Stimulated activated CD8-positive, alpha-beta memory T cell treated with anti-CD3 and anti-CD28 coated beads, Interleukin-12 subunit alpha, Interleukin-12 subunit beta, amount 100 ng/mL, for 24 hours (primary cell): ENCODE measurements around the gene KRTAP5-4.
"Not testable (repeated sequence)": the region's sequence is repeated elsewhere in the genome, so short reads cannot be mapped to it uniquely, and the experiment has no call there.

Experiments used
- DNase-seq: peaks from one replicate; pipeline ENCODE4 v3.0.0-alpha.2; 2020; ENCODE audit errors: extremely low read depth

KRTAP5-4 gene

DNA sequence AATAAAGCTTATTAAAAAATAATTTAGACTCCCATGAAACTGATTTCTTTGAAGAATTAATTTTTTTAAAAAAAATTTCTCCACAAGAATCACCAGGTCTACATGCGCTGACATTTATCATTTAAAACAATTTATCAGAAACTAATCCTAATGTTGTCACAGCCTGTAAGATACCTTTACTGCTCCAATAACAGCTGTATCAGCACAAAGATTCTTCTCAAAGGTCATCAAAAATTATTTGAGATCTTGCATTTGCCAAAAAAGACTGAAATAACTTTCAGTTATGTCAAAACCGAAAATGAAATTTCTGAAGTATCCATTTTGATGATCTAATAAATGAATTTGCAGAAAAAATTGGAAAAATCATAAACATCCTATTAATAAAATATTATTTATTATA is 15.7 kb upstream of the KRTAP5-4 start:
- DNase-seq, result no peak

DNA sequence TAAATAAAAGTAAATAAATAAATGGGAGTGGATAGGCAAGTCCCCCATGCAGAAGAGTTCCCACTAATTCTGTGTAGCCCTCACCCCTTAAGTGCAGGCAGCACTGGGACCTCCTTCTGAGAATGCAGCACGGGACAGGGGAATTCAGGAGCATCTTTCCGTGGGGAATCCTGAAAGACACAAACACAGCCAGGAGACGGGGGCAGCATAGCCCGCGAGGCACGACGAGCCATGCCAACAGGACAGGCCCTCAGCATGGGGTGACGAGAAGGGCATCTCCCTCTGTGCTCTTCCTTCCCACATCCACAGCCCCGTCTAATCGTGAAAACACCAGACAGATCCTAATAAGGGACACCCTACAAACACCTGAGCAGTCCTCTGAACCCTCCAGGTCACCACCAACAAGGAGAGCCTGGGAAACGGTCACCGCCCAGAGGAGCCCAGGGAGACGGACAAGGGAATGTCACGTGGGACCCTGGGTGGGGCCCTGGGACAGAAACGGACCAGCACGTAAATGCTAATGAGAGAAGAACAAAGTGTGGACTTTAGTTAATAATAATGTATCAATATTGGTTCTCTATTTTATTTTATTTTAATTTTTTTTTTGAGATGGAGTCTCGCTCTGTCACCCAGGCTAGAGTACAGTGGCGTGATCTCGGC is 14.5 kb upstream of the KRTAP5-4 start:
- DNase-seq, result no peak

DNA sequence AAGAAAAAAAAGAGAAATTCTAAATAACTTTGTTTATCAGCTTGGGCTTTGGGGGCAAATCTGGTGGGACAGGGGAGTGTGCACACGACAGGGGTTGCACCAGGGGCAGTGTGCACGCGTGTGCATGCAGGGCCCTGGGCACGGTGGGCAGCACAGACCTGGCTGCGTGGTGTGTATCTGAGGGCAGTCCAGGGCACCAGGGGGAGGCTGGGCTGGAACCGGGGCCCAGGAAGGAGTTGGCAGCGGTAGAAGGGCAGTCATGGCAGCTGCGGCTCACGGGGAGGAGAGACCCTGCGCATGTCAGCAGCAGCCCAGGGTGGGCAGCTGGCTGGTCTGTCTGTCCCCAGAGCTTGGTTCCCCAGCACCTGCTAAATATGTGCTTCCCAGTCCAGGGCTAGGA is 11.9 kb upstream of the KRTAP5-4 start:
- DNase-seq, result no peak

DNA sequence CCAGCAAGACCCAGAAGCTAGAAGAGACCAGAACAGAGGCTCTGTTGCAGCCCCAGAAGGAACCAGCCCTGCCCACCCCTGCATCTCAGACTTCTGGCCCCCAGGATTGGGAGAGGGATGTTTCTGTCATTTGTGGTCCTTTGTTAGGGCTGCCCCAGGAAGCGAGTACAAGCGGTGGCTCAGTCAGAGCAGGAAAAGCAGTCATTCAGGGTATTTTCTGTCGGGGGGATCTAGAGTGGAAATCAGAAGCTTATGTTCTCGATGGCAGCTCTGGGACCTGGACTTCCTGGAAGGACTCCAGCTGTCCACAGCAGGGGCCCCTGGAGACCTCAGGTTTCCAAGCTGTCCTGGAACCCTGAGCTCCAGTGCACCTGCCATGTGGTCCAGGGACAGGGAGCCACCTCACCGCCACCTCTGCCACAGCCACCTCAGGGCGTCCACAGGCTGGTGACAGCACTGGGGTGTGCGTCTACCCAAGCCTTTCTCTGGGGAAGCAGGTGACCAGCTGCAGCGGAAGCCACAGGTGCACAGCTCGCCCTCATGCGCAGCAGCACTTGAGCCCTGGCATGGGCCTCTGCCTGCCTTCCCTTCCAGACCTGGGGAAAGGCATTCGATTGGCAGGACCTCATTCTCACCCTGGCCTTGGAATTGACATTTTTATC is 10.2 kb upstream of the KRTAP5-4 start:
- no peak for DNase-seq

DNA sequence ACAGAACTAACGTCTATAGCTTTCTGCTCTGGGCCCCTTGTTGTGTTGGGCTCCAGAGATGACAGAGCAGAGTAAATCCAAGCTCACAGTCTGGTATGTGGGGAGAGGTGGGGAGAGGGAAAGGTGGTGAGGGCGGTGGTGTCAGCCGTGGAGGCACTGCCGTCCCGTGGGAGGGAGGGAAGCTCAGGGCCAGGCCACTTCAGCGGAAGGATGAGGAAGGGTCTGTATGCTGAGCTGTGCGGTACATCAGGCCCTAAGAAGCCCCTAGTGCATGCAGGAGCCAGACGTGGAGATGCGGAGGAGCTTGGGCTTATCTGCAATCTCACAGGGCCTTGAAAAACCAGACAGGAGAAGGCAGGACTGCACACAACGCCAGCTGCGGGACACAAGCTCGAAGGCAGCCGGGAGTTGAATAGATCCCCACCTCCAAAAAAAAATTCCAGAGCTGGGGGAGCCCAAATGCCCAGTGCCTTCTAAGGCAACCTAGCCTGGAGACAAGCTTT is 9.2 kb upstream of the KRTAP5-4 start:
- DNase-seq, result no peak

DNA sequence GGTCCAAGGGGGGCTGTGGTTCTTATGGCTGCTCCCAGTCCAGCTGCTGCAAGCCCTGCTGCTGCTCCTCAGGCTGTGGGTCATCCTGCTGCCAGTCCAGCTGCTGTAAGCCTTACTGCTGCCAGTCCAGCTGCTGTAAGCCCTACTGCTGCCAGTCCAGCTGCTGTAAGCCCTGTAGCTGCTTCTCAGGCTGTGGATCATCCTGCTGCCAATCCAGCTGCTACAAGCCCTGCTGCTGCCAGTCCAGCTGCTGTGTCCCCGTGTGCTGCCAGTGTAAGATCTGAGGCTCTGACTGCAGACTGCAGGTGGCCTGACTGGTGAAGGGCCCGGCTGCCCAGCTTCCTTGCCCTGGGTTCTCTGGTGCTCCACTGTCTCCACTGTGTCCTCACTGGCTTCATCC is 8.3 kb upstream of the KRTAP5-4 start:
- DNase-seq, result no peak

DNA sequence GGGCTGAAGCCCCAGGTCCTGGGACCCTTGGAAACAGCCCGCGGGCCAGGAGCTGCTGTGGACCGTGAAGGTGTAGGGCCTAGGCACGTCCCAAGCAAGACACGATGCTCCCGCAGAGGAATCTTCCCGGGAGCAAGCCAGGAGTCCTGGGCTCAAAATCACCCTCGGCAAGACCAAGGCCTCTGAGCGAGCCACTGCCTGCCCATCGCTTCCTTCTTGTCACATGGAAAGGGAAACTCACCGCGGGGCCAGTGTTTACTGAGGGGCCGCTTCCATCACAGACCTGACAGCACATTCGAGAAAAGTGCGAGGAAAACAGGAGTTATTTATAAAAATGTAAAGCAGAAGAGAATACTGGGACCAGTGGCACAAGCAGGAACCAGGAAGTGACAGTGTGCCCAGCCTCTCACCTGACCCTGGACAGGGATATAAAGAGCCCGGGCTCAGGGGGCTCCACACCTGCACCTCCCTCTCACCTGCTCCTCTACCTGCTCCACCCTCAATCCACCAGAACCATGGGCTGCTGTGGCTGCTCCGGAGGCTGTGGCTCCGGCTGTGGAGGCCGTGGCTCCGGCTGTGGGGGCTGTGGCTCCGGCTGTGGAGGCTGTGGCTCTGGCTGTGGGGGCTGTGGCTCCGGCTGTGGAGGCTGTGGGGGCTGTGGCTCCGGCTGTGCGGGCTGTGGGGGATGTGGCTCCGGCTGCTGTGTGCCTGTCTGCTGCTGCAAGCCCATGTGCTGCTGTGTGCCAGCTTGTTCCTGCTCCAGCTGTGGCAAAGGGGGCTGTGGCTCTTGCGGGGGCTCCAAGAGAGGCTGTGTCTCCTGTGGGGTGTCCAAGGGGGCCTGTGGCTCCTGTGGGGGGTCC is 7.6 kb upstream of the KRTAP5-4 start, which contains the start of gene KRTAP5-5:
KRTAP5-5 (plus strand) TSS at position 450 of the 860 bp plus-strand sequence; CDS start at position 516, 66 bp downstream.
- DNase-seq, result no peak

DNA sequence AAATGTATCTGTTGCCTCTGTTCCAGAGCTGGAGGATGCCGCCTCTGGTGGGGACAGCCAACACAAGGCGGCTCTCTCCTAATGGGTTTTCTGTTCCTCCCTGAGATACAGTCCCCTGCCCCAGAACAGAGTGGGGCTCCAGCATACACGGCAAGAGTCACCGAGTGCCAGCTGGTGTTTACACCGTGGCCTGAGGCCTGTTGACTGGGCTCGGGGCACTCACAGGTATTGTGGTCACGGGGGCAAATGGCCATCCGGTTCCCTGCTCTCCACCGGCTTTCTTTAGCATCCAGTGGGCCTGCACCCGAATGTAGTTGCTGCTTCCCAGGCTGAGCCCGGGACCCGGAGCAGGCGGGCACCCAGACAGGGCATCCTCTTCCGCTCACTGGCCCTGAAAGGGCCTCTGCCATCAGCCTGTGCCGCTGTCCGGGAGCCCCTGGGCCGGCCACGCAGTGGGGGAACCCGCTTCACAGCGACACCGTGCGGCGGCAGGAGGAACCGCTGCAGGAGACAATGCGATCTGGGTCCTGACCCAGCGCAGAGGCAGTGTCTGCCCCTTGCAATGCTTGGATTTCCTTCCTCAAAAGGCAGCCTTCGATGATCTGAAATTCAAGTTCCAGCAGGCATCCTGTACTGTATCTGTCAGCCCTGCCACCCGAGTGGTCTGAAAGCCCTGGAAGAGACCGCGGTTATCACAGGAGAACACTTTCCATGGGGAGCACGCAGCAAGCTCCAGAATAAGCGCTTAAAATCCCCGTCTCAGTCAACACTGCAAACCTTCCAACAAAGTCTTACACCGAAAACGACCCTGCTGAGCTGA is 6.8 kb upstream of the KRTAP5-4 start:
- no peak for DNase-seq

DNA sequence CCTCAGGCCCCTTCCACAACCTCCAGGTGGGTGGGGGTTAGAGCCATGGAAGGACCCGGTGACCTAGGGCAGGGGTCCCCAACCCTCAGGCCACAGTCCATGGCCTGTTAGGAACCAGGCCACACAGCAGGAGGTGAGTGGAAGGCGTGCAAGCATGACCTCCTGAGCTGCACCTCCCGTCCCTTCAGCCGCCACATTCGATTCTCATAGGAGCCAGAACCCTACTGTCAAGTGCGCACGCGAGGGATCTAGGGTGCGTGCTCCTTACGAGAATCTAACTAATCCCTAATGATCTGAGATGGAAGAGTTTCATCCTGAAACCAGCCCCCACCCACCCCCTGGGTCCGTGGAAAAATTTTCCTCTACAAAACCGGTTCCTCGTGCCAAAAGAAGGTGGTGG is 3.6 kb upstream of the KRTAP5-4 start:
- DNase-seq, result no peak

DNA sequence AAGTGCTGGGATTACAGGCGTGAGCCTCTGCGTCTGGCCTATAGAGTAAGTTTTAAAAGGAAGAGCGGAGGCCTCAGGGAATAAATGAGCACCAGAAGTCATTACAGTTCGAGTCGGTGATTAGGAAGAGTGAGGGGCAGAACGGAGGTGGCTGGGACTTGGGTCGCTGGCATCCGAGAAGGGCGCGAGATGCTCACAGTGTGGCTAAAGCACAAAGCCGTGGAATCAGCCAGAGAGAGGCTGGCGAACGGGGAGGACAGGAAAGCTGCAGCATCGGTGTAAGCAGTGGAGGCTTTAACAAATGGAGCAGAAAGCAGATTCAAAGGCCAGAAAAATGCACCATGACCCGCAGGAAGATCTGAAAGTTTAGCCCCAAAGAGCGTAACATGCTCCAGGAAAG is 2.7 kb upstream of the KRTAP5-4 start:
- no peak for DNase-seq

DNA sequence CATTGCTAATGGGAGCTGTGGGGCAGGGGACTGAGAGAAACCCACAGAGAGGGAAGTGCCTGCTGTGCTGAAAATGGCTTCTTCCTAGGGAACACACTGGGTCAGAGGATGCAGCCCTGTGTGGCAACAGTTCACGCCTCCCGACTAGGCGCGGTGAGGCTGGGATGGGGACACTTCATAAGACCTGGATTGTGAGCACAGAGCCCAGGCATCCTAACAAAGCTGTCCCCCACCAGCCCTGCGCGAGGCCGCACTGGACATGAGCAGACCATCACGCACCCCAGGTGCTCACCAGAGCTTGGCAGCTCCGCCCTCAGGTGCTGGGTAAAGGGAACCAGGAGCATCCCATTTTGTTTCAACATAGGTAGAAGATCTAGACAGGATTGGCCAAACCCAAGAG is 1.8 kb upstream of the KRTAP5-4 start:
- DNase-seq, result no peak

DNA sequence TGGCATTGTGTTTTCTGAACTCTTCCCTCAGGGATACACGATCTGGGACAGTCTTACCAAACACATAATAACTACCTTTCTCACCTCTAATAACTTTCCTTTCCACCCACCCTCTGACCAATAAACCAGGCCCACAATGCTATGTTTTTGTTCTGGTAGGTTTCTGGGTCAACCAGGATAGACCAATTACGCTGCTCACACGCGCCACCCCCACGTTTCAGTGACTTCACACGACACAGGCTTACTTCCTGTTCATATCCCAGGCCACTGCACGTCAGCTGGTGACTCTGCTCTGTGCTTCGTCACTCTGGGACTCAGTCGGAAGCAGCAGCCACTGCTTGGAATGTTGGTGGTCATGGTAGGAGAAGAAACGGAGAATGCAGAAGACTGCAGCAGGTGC is 2.5 kb downstream of the KRTAP5-4 start:
- no peak for DNase-seq

DNA sequence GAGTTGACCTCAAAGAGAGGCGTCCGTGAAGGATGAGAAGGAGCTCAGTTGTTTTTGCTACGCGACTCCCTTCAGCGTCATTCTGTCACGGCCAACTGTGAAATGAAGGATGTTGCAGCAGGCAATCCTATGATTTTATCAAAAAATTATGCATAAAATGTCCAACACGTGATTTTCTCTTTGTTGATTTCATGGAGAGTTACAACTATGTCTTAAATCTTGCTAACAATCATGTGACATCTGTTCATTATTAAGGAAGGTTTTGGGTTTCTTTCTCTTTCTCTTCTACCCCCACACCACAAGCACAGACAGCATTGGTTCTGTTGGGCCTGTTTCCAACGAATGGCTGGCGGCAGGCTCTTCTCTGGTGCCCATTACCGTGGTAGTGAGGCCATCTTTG is 3.7 kb downstream of the KRTAP5-4 start:
- no peak for DNase-seq

DNA sequence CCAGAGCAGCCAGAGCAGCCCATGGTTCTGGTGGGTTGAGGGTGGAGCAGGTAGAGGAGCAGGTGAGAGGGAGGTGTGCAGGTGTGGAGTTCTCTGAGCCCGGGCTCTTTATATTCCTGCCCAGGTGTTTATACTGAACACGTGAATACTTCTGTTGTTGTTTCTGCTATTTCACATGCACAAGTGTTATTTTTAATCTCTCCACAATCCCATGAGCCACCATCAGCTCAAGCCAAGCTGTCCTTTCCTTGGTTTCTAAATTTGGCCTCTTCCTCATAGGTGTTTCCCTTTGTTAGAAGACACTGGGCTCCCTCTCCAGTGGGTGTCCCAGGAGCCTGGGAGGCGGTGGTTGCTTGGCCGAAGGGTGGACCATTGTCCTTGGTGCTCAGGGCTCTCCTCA is 13.6 kb downstream of the KRTAP5-4 start, which contains the start of gene KRTAP5-3:
KRTAP5-3 (minus strand) TSS at position 101 of the 400 bp plus-strand sequence; CDS start at position 23, 78 bp downstream.
- no peak for DNase-seq

DNA sequence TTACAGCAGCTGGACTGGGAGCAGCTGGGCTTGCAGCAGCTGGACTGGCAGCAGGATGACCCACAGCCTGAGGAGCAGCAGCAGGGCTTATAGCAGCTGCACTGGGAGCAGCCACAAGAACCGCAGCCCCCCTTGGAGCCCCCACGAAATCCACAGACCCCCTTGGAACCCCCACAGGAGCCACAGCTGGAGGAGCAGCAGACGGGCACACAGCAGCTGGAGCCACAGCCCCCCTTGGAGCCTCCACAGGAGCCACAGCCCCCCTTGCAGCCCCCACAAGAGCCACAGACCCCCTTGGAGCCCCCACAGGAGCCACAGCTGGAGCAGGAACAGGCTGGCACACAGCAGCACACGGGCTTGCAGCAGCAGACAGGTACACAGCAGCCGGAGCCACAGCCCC is 14.0 kb downstream of the KRTAP5-4 start:
- not testable (repeated sequence) for DNase-seq

DNA sequence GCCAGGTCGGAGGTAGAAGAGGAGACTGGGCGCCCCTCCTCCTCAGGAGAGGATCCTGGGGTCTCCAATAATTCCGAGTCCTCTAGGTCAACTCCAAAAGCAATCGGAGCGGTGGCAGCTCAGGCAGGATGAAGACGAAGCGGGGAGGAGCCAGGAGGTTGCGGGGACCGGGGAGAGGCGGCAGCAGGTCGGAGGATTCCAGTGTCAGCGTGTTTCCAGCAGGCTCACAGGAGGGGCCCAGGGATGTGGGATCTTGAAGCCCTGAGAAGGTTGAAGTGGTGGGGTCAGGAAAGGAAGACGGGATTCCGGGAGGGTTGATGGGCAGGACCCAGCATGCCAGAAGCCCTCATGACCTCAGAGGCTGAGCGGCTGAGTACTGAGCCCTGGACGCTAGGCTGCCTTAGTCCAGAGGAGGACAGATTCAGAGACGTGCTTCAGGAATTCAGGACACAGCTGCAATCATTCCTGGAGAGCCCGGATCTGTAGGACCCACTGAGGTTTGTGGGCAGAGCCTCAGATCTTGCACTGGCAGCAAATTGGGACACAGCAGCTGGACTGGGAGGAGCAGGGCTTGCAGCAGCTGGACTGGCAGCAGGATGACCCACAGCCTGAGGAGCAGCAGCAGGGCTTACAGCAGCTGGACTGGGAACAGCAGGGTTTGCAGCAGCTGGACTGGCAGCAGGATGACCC is 14.6 kb downstream of the KRTAP5-4 start:
- not testable (repeated sequence) for DNase-seq

DNA sequence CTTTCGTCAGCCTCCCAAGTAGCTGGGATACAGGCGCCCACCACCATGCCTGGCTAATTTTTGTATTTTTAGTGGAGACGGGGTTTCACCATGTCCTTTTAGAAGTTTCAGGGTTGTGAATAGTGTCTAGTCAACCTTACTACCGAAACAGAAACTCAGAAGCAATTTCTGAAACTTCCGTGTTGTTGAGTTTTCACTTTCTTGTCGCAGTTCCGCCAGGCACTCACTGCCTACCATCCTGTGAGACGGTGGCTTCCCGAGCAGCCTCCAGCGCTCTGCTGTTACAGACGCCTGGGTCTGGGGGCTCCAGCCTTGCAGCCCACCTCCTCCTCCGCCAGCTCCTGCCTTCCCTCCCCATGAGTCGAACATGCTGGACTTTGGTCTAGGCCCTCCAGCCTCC is 16.0 kb downstream of the KRTAP5-4 start:
- not testable (repeated sequence) for DNase-seq

DNA sequence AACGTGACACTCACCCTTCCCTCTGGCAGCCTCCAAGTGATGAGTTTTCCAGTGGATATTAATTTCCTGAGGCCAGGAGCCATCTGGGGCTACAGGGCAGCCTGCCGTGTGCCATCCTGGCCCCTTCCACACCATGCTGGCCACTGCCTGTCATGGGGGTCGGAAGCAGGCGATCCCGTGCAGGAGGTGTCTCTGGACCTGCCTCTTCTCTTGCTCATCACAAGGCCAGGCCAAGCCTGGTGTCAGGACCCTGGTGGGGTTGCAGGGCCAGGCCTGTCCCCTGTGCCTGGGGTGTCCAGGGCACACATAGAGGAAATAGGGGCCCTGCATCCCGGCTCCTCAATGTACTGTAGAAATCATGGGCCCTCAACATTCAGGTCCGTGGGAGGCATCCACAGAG is 17.2 kb downstream of the KRTAP5-4 start:
- no peak for DNase-seq

DNA sequence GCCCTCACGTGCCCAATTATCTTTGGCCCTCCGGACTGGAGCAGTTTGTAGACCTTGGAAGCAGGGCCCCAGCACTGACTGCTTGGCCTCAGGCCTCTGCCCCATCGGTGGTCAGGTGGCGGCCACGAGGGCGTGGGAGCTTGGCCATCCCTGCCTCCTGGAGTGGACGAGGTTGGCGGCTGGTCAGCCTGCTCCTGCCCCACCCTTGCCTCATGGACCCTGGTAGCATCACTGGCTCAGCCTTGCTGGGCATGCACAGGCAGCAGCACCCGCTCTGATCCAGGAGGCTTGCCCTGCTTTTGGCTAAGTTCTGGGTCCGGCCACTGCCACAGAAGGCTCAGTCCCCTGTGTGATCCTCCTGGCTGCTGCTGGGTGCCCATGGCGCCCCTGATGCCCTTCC is 17.8 kb downstream of the KRTAP5-4 start:
- no peak for DNase-seq

DNA sequence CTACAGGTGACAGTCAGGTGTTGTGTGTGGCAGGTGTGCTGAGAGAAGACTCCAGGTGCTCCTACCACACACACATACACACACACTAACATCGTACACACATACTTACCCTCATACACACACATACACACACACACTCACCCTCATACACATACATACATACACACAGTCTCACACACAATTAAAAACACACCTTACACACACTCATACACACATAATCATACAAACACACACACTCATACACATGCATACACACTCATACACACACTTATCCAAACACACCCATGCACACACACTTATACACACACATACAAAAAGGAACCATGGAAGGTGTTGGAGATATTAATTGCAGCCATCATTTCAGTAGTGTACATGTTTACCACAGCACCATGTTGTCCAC is 18.3 kb downstream of the KRTAP5-4 start:
- DNase-seq, result no peak

DNA sequence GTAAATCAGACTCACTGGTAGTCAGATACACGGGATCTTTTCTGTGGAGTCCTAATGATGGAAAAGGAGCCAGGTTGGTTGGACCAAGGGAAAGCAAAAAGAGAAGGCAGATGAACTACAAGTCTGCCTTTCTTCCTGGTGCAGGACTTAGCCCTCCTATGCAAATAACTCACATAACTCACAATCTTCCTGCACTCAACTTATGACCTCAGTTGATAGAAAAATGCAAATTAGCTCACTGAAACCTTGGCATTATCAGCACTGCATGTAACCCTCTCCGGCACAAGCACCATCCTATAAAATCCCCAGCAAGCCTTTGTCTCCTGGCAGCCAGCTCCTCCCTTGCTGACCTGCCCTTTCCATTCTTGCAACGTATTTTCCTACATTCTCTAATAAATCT is 20.3 kb downstream of the KRTAP5-4 start:
- DNase-seq, result not testable (repeated sequence)
